Tibial nerve (tissue), 4 donors: ENCODE measurements around the gene TLE1.

Source experiments
- CTCF ChIP-seq, 5 experiments: fragments of 200-600 bp in 3 of 5; fragments of 450-650 bp in 2 of 5; sonication (generic) in 3 of 5; IDR thresholded peaks; one replicate each; pipeline ENCODE4 v1.5.1; 2016 to 2019; ENCODE audit warnings: antibody characterized with exemption in 5 of 5, mild to moderate bottlenecking in 3 of 5, moderate library complexity in 2 of 5
- EP300 ChIP-seq, 2 donors: sonication (generic); formaldehyde crosslinking; IDR thresholded peaks; one replicate each; pipeline ENCODE4 v1.6.1; 2017; ENCODE audit warnings: antibody characterized with exemption in 2 of 2, mild to moderate bottlenecking in 1 of 2

GRCh38 chr9:81622471-81623255 is 66.7 kb downstream of the TLE1 start:
- no peak for TF ChIP-seq CTCF (IDR thresholded peaks at IDR 0.05)
- no peak for TF ChIP-seq EP300 (IDR thresholded peaks at IDR 0.05)
